ENCODE measurements around the gene RASGEF1C.

- no peak for TF ChIP-seq ZNF253 (CRISPR knock-in tag; IDR thresholded peaks at IDR 0.05; ENCODE audit: borderline replicate concordance)
- TF ChIP-seq CCDC6 (CRISPR knock-in tag; IDR thresholded peaks at IDR 0.05), result no peak
- TF ChIP-seq ZNF335 (CRISPR knock-in tag; IDR thresholded peaks at IDR 0.05), result no peak
- TF ChIP-seq ZNF3 (CRISPR knock-in tag; IDR thresholded peaks at IDR 0.05), result no peak
- no peak for TF ChIP-seq CBX2 (IDR thresholded peaks at IDR 0.05; ENCODE audit: low read depth, low read length)
- no peak for TF ChIP-seq CBX2 (CRISPR knock-in tag; IDR thresholded peaks at IDR 0.05; ENCODE audit: low read depth)
- no peak for TF ChIP-seq GABPA (IDR thresholded peaks at IDR 0.05; ENCODE audit: low read depth, low read length)
- no peak for TF ChIP-seq GABPA (CRISPR knock-in tag; IDR thresholded peaks at IDR 0.05; ENCODE audit: low read depth)
- TF ChIP-seq CTCF (CRISPR knock-in tag; IDR thresholded peaks at IDR 0.05), result no peak
- TF ChIP-seq SP2 (CRISPR knock-in tag; IDR thresholded peaks at IDR 0.05), result no peak
- TF ChIP-seq ZNF670 (CRISPR knock-in tag; IDR thresholded peaks at IDR 0.05; ENCODE audit: borderline replicate concordance), result no peak
- TF ChIP-seq E2F5 (CRISPR knock-in tag; conservative IDR thresholded peaks at IDR 0.05), result no peak
Measured at GRCh38 chr5:180176191-180176590, 32.8 kb downstream of the RASGEF1C start.
